Muscle layer of duodenum (tissue), 2 donors: ENCODE measurements around the gene NSMCE1.

ENCODE experiments used
- H3K27ac ChIP-seq: one replicate; pipeline ENCODE4 v1.7.0; 2013; ENCODE audit warnings: mild to moderate bottlenecking, low read length
- H3K27me3 ChIP-seq: one replicate; pipeline ENCODE4 v1.7.0; 2013; ENCODE audit warnings: low read depth, mild to moderate bottlenecking, control low read depth, low read length
- H3K36me3 ChIP-seq, 2 donors: one replicate each; pipeline ENCODE4 v1.7.0; 2013; ENCODE audit warnings: low read length in 2 of 2, control low read depth in 1 of 2, mild to moderate bottlenecking in 1 of 2; ENCODE audit not compliant: insufficient read depth in 2 of 2, control insufficient read depth in 1 of 2
- H3K4me1 ChIP-seq, 2 donors: one replicate each; pipeline ENCODE4 v1.7.0; 2013; ENCODE audit warnings: low read length in 2 of 2, mild to moderate bottlenecking in 2 of 2, control low read depth in 1 of 2, moderate library complexity in 1 of 2; ENCODE audit not compliant: insufficient read depth in 2 of 2, control insufficient read depth in 1 of 2
- H3K4me3 ChIP-seq, 2 donors: one replicate each; pipeline ENCODE4 v1.7.0; 2013; ENCODE audit warnings: low read length in 2 of 2, low read depth in 1 of 2, mild to moderate bottlenecking in 1 of 2
- H3K9me3 ChIP-seq, 2 donors: one replicate each; pipeline ENCODE4 v1.7.0; 2013; ENCODE audit warnings: low read length in 2 of 2, control low read depth in 1 of 2, mild to moderate bottlenecking in 1 of 2; ENCODE audit not compliant: control insufficient read depth in 1 of 2
- donor health status: healthy.

Gene NSMCE1

DNA sequence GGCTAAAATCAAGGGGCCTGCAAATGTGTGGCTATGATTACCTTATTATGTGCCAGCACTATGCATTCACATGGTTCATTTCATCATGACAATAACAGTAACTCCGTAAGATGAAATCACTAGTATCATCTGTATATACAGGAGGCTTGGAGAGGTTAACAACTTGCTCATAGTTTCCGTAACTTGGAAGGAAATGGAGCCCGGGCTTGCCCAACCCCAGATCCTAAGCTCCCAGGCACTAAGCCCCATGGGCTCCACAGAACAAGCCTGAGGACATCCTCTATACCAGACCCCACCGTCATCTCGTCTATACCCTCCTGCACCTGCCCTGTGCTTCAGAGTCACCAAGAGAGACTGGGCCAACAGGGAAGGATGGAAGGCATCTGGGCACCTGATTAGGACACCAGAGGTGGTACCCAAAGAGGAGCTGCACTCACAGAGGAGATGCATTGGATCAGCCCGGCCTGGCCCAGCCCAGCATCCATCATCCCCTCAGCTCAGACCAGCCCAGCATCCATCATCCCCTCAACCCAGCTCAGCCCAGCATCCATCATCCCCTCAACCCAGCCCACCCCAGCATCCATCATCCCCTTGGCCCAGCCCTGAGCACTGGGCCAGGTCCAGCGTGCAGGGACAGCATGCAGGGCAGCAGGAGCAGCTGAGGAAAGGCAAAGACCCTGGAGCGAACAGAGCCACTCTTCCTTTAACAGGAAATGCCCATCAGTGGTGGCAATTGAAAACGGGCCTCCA is 28.5 kb downstream of the NSMCE1 start:
- Histone ChIP-seq H3K27ac (peak overlapping the region; percentile 36), H3K4me3 (no peak overlapping the region), H3K27me3 (no peaks in the 10 kb centered on the region), H3K36me3 (no peaks in the 10 kb centered on the region), H3K4me1 (peaks cover 13 to 45% of the 10 kb centered on the region in 2 donors), H3K9me3 (no peaks in the 10 kb centered on the region)

GRCh38 chr16:27239026-27239425 is 29.5 kb downstream of the NSMCE1 start:
- Histone ChIP-seq H3K4me3 (no peak overlapping the region), H3K4me1 (peaks cover 14 to 38% of the 10 kb centered on the region in 2 donors), H3K27me3 (no peaks in the 10 kb centered on the region), H3K9me3 (no peaks in the 10 kb centered on the region), H3K27ac (no peak overlapping the region), H3K36me3 (peaks cover 0 to 3% of the 10 kb centered on the region in 2 donors)

- Histone ChIP-seq H3K4me1 (peaks cover 14 to 34% of the 10 kb centered on the region in 2 donors), H3K4me3 (no peak overlapping the region), H3K27me3 (no peaks in the 10 kb centered on the region), H3K27ac (no peak overlapping the region), H3K36me3 (peaks cover 0 to 7% of the 10 kb centered on the region in 2 donors), H3K9me3 (no peaks in the 10 kb centered on the region)
Observed at GRCh38 chr16:27238591-27238990, 30.0 kb downstream of the NSMCE1 start.

- H3K36me3 ChIP-seq = peaks cover 0 to 11% of the 10 kb centered on the region in 2 donors
- no peaks in the 10 kb centered on the region for H3K9me3 ChIP-seq
- H3K27me3 ChIP-seq = no peaks in the 10 kb centered on the region
- H3K27ac ChIP-seq = peak overlapping the region; percentile 67
- no peak overlapping the region for H3K4me3 ChIP-seq
- H3K4me1 ChIP-seq = peaks cover 10 to 29% of the 10 kb centered on the region in 2 donors
Observed at GRCh38 chr16:27238016-27238587, 30.5 kb downstream of the NSMCE1 start.

- peak overlapping the region; percentile 67 for H3K27ac ChIP-seq
- peaks cover 9 to 24% of the 10 kb centered on the region in 2 donors for H3K4me1 ChIP-seq
Observed at GRCh38 chr16:27237219-27238015, 31.2 kb downstream of the NSMCE1 start.

DNA sequence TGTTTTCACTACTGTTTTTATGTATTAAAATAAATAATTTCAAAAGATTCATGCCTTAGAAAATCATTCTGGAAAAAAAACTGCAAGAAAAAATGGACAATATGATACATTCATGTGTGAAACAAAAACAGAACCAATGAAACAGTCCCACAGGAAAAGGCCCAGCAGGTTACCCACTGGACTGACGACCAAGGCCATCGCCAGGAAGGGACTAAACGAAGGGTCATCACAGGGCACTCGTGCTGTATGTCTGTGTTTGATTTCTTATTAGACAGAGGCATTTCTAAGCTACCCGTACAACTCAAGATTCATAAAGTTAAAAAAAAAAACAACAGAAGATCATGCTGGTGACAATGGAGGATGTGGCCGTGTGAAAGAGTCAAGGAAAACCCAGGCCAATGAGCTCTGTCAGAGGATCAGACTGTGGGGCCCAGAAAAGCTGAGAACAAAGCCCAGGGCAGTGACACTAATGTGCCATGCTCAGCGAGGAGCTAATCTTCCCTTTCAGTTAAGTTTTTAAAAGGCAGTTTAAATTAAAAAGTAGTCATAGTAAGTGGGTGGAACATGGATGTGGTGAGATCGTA is 31.8 kb downstream of the NSMCE1 start:
- Histone ChIP-seq H3K27me3 (no peaks in the 10 kb centered on the region), H3K27ac (peak overlapping the region; percentile 67), H3K4me1 (peaks cover 9 to 18% of the 10 kb centered on the region in 2 donors), H3K9me3 (no peaks in the 10 kb centered on the region), H3K36me3 (peaks cover 7 to 22% of the 10 kb centered on the region in 2 donors), H3K4me3 (no peak overlapping the region)

More at GRCh38 chr16:27237219-27238015, 31.2 kb downstream of the NSMCE1 start:
- Histone ChIP-seq H3K4me3 (no peak overlapping the region), H3K9me3 (no peaks in the 10 kb centered on the region), H3K27me3 (no peaks in the 10 kb centered on the region), H3K36me3 (peaks cover 6 to 17% of the 10 kb centered on the region in 2 donors)

DNA sequence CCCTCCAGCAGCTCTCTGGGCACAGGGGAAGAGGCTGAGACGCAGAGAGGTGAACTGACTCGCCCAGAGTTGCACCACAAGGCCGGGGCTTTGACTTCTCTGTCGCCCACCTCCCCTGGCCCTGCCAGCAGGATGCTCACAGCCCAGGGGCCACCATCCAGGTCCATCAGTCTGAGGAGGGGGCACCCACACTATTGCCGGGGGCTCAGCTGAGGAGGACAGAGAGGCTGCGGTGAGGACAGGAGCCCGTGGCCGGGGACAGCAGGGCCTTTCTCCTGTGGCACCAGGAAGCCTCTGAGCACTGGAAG is 32.7 kb downstream of the NSMCE1 start:
- Histone ChIP-seq H3K9me3 (no peaks in the 10 kb centered on the region), H3K4me3 (no peak overlapping the region), H3K27me3 (no peaks in the 10 kb centered on the region), H3K27ac (peak overlapping the region; percentile 24), H3K4me1 (peaks cover 9 to 17% of the 10 kb centered on the region in 2 donors), H3K36me3 (peaks cover 8 to 30% of the 10 kb centered on the region in 2 donors)

DNA sequence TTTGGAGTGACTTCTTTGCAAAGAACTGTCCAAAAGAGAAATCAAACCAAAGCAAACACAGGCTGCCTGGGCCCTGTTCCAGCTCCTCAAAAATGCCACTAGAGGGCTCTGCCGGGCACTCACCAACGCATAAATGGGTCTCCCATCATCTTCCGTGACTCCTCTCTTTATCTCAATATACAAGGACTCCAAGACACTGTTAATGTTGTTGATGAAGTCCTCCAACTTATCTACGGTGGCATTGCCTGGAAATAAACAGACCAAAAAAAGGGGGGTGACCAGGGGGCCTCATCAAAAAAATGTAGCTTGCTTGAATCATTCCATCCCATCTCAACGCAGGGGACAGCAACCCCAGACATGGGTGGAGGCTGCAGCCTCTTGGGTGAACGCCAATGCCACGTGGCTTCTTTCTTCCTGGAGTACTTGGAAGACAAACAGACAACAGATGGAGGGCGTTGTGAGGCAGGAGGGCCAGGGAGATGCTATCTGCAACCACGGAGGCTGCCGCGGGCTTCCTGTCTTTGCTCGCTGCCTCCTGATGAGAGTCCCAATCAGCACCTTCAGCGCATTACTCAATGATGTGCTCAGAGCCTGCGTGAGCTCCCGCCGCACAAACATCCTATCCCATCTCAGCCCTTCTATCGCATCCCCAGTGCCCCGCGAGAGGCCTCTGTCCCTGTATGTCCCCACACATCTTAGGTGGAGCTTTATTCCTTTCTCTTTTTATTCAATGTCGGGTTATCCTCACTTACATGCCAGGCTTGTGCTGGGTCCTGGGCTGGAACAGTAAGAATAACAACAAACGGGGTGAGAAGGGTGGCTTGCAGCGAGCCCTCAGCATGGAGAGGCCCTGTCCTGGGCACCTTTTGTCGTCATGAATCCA is 33.3 kb downstream of the NSMCE1 start:
- Histone ChIP-seq H3K36me3 (peaks cover 12 to 36% of the 10 kb centered on the region in 2 donors), H3K27me3 (no peaks in the 10 kb centered on the region), H3K4me3 (peak overlapping the region in 1 of 2 donors; percentile 42), H3K4me1 (peaks cover 9 to 12% of the 10 kb centered on the region in 2 donors), H3K27ac (peak overlapping the region; percentile 24), H3K9me3 (no peaks in the 10 kb centered on the region)

DNA sequence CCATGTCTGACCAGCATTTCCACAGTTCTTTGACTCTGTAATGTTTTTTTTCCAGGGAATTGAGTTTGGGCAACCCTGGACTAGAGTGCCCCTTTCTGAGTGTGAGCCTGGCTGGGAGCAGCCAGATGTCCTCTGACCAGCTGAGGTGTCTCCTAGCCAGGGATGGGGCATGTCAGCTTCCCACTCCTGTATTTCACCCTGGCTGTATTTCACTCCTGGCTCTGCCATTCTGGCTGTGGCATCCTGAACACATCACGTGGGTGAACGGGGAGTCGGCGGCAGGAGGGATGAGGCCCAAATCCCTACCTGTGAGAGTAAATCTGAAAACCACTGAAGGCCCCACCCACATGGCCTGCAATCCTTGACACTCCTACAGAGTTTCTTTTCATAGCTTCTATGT is 34.0 kb downstream of the NSMCE1 start:
- peak overlapping the region; percentile 24 for H3K27ac ChIP-seq
- H3K4me1 ChIP-seq = peaks cover 9 to 12% of the 10 kb centered on the region in 2 donors
- no peaks in the 10 kb centered on the region for H3K27me3 ChIP-seq
- H3K4me3 ChIP-seq = no peak overlapping the region
- no peaks in the 10 kb centered on the region for H3K9me3 ChIP-seq
- H3K36me3 ChIP-seq = peaks cover 12 to 42% of the 10 kb centered on the region in 2 donors

DNA sequence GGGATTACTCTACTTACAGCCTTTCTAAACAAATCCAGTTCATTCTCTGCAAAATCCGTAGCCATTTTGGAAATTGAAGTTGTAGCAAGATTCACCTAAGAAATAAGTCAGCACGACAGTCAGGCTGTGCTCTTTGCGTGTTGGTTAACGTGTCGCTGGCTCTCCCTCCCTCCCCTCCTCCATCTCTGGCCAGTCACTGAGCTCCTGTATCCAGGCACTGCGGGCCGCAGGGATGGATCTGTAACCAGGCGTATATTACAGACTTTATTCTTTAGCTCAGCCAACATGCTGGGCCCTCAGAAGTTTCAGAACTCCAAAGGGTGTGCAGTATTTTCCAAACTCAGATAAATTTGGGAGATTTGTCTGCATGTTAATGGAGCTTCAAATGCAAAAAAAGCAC is 34.4 kb downstream of the NSMCE1 start:
- H3K9me3 ChIP-seq = no peaks in the 10 kb centered on the region
- H3K27me3 ChIP-seq = no peaks in the 10 kb centered on the region
- H3K4me1 ChIP-seq = peaks cover 9 to 13% of the 10 kb centered on the region in 2 donors
- H3K27ac ChIP-seq = peak overlapping the region; percentile 24
- H3K36me3 ChIP-seq = peaks cover 12 to 42% of the 10 kb centered on the region in 2 donors
- H3K4me3 ChIP-seq = no peak overlapping the region
